Endothelial cell of umbilical vein (primary cell): ENCODE measurements around the gene MMP11.

Source experiments
- EZH2 ChIP-seq: IDR thresholded peaks from 2 replicates; pipeline ENCODE4 v1.6.1; 2012; ENCODE audit warnings: borderline replicate concordance, low read depth, mild to moderate bottlenecking, moderate library complexity, low read length, inconsistent platforms; ENCODE audit not compliant: severe bottlenecking
- FOS ChIP-seq: IDR thresholded peaks from 2 replicates; pipeline ENCODE4 v1.6.1; 2011; ENCODE audit warnings: mild to moderate bottlenecking, low read length, moderate library complexity, borderline replicate concordance; ENCODE audit not compliant: insufficient read depth
- JUN ChIP-seq: IDR thresholded peaks from 2 replicates; pipeline ENCODE4 v1.6.1; 2011; ENCODE audit warnings: borderline replicate concordance, low read depth; ENCODE audit not compliant: insufficient read length, insufficient read depth
- MYC ChIP-seq: IDR thresholded peaks from one replicate; pipeline ENCODE4 v1.6.1; 2011; ENCODE audit warnings: mild to moderate bottlenecking, low read depth, low read length
- POLR2A ChIP-seq: IDR thresholded peaks from 2 replicates; pipeline ENCODE4 v1.6.1; 2012; ENCODE audit warnings: low read depth, mild to moderate bottlenecking, control low read depth, low read length
- TF ChIP-seq, protein P1 (sequence below), 2 donors: IDR thresholded peaks; 1 replicate in 1 of 2; 2 replicates in 1 of 2; pipeline ENCODE4 v1.5.1; 2011; ENCODE audit warnings: low read length in 2 of 2, mild to moderate bottlenecking in 2 of 2, moderate library complexity in 2 of 2, control low read depth in 1 of 2, inconsistent platforms in 1 of 2, low read depth in 1 of 2; ENCODE audit not compliant: insufficient read depth in 1 of 2; ENCODE audit errors: extremely low read depth in 1 of 2

DNA sequence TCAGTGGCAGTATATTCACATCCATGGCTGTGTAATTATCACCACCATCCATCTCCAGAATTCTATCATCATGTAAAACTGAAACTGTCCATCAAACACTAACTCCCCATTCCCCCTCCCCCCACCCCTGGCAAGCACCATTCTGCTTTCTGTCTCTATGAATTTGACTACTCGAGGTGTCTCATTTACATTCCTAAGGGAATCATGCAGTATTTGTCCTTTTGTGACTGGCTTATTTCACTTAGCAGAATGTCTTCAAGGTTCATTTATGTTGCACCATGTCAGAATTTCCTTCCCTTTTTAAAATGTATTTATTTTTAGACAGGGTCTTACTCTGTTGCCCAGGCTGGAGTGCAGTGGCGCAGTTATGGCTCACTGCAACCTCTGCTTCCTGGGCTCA, 45.9 kb downstream of the MMP11 start:
- TF ChIP-seq POLR2A, result no peak
- TF ChIP-seq, protein P1, sequence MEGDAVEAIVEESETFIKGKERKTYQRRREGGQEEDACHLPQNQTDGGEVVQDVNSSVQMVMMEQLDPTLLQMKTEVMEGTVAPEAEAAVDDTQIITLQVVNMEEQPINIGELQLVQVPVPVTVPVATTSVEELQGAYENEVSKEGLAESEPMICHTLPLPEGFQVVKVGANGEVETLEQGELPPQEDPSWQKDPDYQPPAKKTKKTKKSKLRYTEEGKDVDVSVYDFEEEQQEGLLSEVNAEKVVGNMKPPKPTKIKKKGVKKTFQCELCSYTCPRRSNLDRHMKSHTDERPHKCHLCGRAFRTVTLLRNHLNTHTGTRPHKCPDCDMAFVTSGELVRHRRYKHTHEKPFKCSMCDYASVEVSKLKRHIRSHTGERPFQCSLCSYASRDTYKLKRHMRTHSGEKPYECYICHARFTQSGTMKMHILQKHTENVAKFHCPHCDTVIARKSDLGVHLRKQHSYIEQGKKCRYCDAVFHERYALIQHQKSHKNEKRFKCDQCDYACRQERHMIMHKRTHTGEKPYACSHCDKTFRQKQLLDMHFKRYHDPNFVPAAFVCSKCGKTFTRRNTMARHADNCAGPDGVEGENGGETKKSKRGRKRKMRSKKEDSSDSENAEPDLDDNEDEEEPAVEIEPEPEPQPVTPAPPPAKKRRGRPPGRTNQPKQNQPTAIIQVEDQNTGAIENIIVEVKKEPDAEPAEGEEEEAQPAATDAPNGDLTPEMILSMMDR (IDR thresholded peaks at IDR 0.05; ENCODE audit: extremely low read depth in 1 of 2, insufficient read depth in 1 of 2, low read depth in 1 of 2, low read length in 2 of 2), result no peak
- TF ChIP-seq MYC, result no peak
- no peak for TF ChIP-seq EZH2
- no peak for TF ChIP-seq JUN
- no peak for TF ChIP-seq FOS
